Heart left ventricle (tissue), 16 donors: ENCODE data around the gene KCNH1. TPM values are rescaled to one million over a fixed set of nuclear protein-coding genes. Genes with fewer than 3 reads are reported as not detected.

Experiments
- ATAC-seq, 4 donors: fragments of 200-7000 bp; cut with Tn5 transposase; one replicate each; pipeline ENCODE4 v1.9.1; 2020 to 2022; ENCODE audit warnings: moderate library complexity in 4 of 4, mild to moderate bottlenecking in 3 of 4, moderate number of reproducible peaks in 1 of 4
- DNase-seq, 5 donors: peaks; one replicate each; pipeline ENCODE4 v3.0.0-alpha.2; 2020
- H3K27ac ChIP-seq, 12 donors: fragments of 200-600 bp; sonication (generic) in 4 of 12; one replicate each; pipeline versions ENCODE4 v1.5.0 to v1.8.0; 2016 to 2022; ENCODE audit warnings: mild to moderate bottlenecking in 2 of 12
- H3K27me3 ChIP-seq, 9 donors: fragments of 200-600 bp; sonication (generic) in 2 of 9; one replicate each; pipeline versions ENCODE4 v1.5.1 to v1.8.0; 2016 to 2022; ENCODE audit warnings: mild to moderate bottlenecking in 3 of 9
- H3K36me3 ChIP-seq, 9 donors: fragments of 200-600 bp; sonication (generic) in 2 of 9; one replicate each; pipeline versions ENCODE4 v1.5.0 to v1.8.0; 2018 to 2022; ENCODE audit warnings: mild to moderate bottlenecking in 2 of 9
- H3K4me1 ChIP-seq, 12 donors: fragments of 200-600 bp; sonication (generic) in 4 of 12; one replicate each; pipeline versions ENCODE4 v1.5.0 to v1.8.0; 2016 to 2022; ENCODE audit warnings: mild to moderate bottlenecking in 3 of 12
- H3K4me3 ChIP-seq, 12 donors: fragments of 200-600 bp; sonication (generic) in 4 of 12; one replicate each; pipeline versions ENCODE4 v1.5.0 to v1.8.0; 2017 to 2022; ENCODE audit warnings: mild to moderate bottlenecking in 9 of 12, moderate library complexity in 4 of 12
- H3K9me3 ChIP-seq, 12 donors: fragments of 200-600 bp; sonication (generic) in 4 of 12; one replicate each; pipeline versions ENCODE4 v1.5.0 to v1.8.0; 2016 to 2022; ENCODE audit warnings: mild to moderate bottlenecking in 1 of 12
- CTCF ChIP-seq, 12 donors: fragments of 200-600 bp; sonication (generic) in 4 of 12; IDR thresholded peaks; one replicate each; pipeline versions ENCODE4 v1.5.0 to v1.8.0; 2018 to 2022; ENCODE audit warnings: antibody characterized with exemption in 12 of 12, mild to moderate bottlenecking in 5 of 12
- POLR2A ChIP-seq, 2 donors: fragments of 450-650 bp; IDR thresholded peaks; one replicate each; pipeline ENCODE4 v1.6.1; 2017; ENCODE audit warnings: antibody characterized with exemption in 2 of 2, mild to moderate bottlenecking in 2 of 2, moderate library complexity in 2 of 2
- WGBS, 4 donors: extraction: QIAGEN DNeasy Blood & Tissue Kit in 2 of 4; methylation state at CpG; one replicate each; pipeline versions ENCODE4 v1.1.5 to v1.1.7; 2013 to 2018; 5-methylcytosine and 5-hydroxymethylcytosine counted together
- intact Hi-C, 10 donors: fragments of 100-400 bp; cut with DNase I; formaldehyde crosslinking; loops; one replicate each; pipeline versions ENCODE4 v1.11.1 to v1.14.2; 2022
- polyA plus RNA-seq, 2 donors: library from polyadenylated mRNA; stranded (reverse); fragments of 200-250 nt; gene quantifications; one replicate each; pipeline ENCODE4 v1.2.3, GENCODE V29; 2013
- total RNA-seq, 9 donors: library from RNA; depleted of rRNA in 2 of 9; stranded (reverse); fragments of >200 nt in 2 of 9; fragmentation: NEBNext Ultra II Directional in 3 of 9; extraction: Animal tissue kit (Norgen Biotek cat#: 25700) in 3 of 9; gene quantifications; one replicate each; pipeline versions ENCODE4 v1.1.0 to v1.2.4, GENCODE V29; 2016 to 2023
- donor health status: ischemic (EF 13 %, LVEDD 7.1; RV severe dilation, severe dysfunction).
- donor health status: healthy with polysubstance abuse.
- donor health status: DM: no; HTN: yes; CAD: no.
- donor health status: DM: no; HTN: no; CAD: no.
- donor health status: ischemic (EF 25% LVEDD 6.9; RV normal size, moderate dysfunction).
- donor health status: ischemic (EF 25% LVEDD 5.7; RV mildly dilated, moderate dysfunction).
- donor health status: healthy.
- donor health status: DM: yes; HTN: yes; CAD: no.
- donor health status: ischemic (EF 35%, LVEDD 5.7; RV mildly dilated, moderate dysfunction).
- donor health status: nonischemic (EF 11% LVEDD 7.7; RV severe dilation, severe dysfunction).
- donor health status: DM: yes; HTN: yes; CAD: no.
- donor health status: PGD.
- donor health status: ischemic (EF 29% LVEDD 5.4; RV normal size, mild dysfunction).
- donor health status: nonischemic (EF 23%, LVEDD 6.1; RV moderate dilation, normal function).

The KCNH1 gene
- total and polyA plus RNA-seq, 11 donors: 0.03 TPM; not detected in 10

DNA sequence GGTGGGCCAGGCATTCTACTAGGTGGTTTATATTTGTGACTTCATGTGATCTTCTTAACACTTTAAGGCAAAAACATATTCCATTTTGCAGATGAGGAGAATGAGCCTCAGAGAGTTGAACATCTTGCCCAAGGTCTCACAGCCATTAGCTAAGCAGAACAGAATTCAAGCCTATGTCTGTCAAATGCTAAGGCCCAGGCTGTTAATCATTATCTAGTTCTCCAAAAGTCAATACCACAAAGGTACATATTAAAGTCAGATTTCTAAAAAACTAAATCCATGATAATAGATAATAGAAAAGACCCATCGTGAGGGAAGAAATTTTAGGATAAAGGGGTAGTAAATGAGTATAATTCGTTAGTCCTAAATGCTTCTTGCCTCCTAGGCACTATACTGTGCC lies 234.3 kb downstream of the KCNH1 start:
- Histone ChIP-seq H3K4me3 (no peak overlapping the region), H3K4me1 (no peaks in the 10 kb centered on the region), H3K27ac (no peak overlapping the region), H3K36me3 (no peaks in the 10 kb centered on the region), H3K27me3 (peaks cover 0 to 3% (median 0%) of the 10 kb centered on the region in 9 donors), H3K9me3 (peaks cover 0 to 1% (median 0%) of the 10 kb centered on the region in 12 donors)
- TF ChIP-seq POLR2A (IDR thresholded peaks at IDR 0.05) (no peak), CTCF (IDR thresholded peaks at IDR 0.05) (no peak)
- ATAC-seq (no peak), DNase-seq (no peak)
- intact Hi-C loops: no loop called here
- WGBS, 4 donors: 52 to 70% (median 60%) methylated on average over 2 of the region's 2 CpGs

GRCh38 chr1:210898473-210898872 lies 235.5 kb downstream of the KCNH1 start:
- Histone ChIP-seq H3K36me3 (no peaks in the 10 kb centered on the region), H3K4me1 (no peaks in the 10 kb centered on the region), H3K9me3 (peaks cover 0 to 13% (median 4%) of the 10 kb centered on the region in 12 donors), H3K4me3 (no peak overlapping the region), H3K27ac (no peak overlapping the region), H3K27me3 (peaks cover 0 to 3% (median 0%) of the 10 kb centered on the region in 9 donors)
- 74 to 95% (median 91%) methylated on average over 5 of the region's 5 CpGs for WGBS, 4 donors
- TF ChIP-seq CTCF (IDR thresholded peaks at IDR 0.05) (no peak), POLR2A (IDR thresholded peaks at IDR 0.05) (no peak)
- DNase-seq (no peak), ATAC-seq (no peak)
- intact Hi-C loops: no loop called here

DNA sequence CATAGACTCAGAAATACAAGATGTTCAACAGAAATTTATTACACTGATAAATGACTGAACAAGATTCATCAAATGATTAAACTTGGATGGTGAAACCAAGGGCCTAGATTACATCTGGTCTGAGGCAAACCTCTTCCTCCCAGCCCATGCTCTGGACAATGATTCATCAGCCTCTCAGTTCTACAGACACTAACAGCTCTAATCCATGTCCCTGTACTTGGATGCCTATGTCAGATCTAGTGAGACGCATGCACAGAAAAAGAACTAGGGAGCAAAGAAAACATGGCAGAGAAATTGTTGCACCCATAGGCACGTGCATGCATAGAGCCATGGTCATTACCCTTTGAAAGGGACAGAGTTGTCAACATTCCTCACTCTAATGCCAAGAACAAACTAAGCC lies 250.1 kb downstream of the KCNH1 start:
- H3K9me3 ChIP-seq: no peaks in the 10 kb centered on the region
- TF ChIP-seq CTCF (IDR thresholded peaks at IDR 0.05): no peak
- no peak for TF ChIP-seq POLR2A (IDR thresholded peaks at IDR 0.05)
- no peaks in the 10 kb centered on the region for H3K4me1 ChIP-seq
- H3K27me3 ChIP-seq: no peaks in the 10 kb centered on the region
- no peaks in the 10 kb centered on the region for H3K36me3 ChIP-seq
- DNase-seq (no peak), ATAC-seq (no peak)
- no peak overlapping the region for H3K27ac ChIP-seq
- H3K4me3 ChIP-seq: no peak overlapping the region
- 61 to 73% (median 68%) methylated on average over 2 of the region's 2 CpGs for WGBS, 4 donors
- intact Hi-C loops: no loop called here

DNA sequence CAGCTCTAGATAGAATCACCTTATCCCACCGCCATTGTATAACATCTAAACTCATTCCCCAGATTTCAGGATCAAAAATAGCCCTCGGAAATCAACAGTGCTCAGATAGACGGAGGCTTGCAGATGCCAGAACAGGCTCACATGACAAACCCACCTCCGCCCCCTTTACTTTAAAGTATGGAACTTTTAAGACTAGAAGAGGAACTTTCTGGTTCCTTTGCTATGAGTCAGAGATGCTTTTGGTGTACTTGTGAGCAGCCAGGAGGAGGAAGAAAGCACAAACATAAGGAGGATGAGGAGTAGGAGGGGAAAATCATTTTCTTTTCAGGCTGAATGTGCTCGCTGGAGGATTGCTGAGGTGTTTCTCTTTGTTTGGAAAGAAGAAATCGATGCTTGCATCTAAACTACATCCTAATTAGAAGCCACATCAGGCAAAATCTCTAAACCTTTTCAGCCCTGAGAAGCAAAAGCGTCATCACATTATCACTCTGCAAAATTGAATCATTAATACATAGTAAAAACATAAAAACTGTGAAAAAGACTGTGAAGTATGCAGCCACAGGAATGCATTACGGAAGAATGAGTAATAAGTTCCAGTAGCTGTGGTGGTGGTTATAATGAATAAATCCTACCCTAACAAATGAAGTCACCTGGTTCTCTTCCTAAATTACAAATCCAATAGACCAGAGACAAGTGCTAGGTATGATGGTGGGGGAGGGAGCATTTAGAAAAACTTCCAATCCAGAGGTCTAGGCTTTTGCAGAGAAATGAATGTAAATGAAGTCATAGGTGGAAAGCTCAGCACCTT lies 251.3 kb downstream of the KCNH1 start:
- no peaks in the 10 kb centered on the region for H3K4me1 ChIP-seq
- WGBS, 4 donors: 62 to 68% (median 64%) methylated on average over 8 of the region's 8 CpGs
- TF ChIP-seq POLR2A (IDR thresholded peaks at IDR 0.05) (no peak), CTCF (IDR thresholded peaks at IDR 0.05) (no peak)
- intact Hi-C loops: no loop called here
- no peak overlapping the region for H3K4me3 ChIP-seq
- ATAC-seq: no peak
- no peaks in the 10 kb centered on the region for H3K27me3 ChIP-seq
- no peaks in the 10 kb centered on the region for H3K36me3 ChIP-seq
- H3K9me3 ChIP-seq: peaks cover 0 to 9% (median 0%) of the 10 kb centered on the region in 12 donors
- no peak for DNase-seq
- H3K27ac ChIP-seq: no peak overlapping the region
